LoVo (cell line): ENCODE data around the gene GUCA2B.
A peak's percentile ranks its signal among the peaks of the same experiment; 100 is the strongest.

ENCODE experiments used
- DNase-seq: peaks from one replicate; pipeline ENCODE4 v3.0.0-alpha.2; 2016; ENCODE audit warnings: low spot score

The GUCA2B gene

DNA sequence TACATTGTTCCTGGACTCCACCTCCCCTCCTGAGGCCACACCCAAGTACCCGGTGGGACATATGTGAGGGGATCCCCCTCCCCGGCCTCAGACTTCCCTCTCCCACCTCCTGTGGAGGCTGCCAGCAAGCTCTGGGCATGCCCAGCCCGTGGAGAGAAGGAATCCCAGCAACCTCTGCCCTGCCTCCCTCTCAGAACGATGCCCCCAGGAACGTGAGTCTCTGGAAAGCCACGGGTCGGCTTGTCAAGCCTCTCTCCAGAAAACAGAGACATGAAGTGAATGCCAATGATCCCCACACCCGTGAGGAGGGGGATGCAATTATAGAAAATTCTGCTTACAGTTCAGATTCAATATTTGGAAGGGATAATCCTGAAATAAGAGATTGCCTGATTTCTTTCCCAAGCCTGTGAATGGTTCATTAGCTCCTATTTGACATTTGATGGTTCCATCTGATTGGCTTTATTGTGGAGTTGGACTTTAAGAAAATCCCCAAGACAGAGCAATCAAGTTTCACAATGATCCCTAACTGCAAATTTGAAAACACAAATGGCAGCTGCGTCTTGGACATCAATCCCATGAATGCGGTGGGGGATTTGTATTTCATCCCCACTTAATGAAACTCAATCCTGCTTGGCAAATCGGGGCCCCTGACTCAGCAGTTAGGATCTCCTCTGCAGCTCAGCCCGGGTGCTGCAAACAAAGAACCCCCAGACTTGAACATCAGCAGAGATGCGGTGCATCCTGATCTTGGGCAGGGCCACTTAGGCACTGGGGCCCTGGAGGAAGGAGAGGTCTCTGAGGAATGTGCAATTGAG, 9.1 kb upstream of the GUCA2B start:
- DNase-seq = no peak

- DNase-seq = no peak
Observed at GRCh38 chr1:42144711-42145388, 8.4 kb upstream of the GUCA2B start.

DNA sequence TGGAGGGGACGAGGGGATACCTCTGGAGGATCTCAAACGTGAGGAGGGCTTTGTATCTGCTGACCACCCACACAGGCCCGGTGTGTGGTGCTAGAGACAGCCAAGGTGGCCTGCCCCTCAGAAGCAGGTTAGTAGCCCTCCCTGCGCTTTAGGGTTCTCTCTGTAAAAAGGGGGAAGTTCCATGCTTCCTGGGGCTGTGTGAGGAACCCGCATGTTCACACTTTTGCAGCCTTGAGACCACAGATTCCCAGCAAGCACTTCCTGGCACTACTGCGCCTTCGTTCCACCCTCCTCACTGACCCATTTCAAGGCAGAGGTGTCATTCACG, 7.9 kb upstream of the GUCA2B start:
- DNase-seq = no peak

DNA sequence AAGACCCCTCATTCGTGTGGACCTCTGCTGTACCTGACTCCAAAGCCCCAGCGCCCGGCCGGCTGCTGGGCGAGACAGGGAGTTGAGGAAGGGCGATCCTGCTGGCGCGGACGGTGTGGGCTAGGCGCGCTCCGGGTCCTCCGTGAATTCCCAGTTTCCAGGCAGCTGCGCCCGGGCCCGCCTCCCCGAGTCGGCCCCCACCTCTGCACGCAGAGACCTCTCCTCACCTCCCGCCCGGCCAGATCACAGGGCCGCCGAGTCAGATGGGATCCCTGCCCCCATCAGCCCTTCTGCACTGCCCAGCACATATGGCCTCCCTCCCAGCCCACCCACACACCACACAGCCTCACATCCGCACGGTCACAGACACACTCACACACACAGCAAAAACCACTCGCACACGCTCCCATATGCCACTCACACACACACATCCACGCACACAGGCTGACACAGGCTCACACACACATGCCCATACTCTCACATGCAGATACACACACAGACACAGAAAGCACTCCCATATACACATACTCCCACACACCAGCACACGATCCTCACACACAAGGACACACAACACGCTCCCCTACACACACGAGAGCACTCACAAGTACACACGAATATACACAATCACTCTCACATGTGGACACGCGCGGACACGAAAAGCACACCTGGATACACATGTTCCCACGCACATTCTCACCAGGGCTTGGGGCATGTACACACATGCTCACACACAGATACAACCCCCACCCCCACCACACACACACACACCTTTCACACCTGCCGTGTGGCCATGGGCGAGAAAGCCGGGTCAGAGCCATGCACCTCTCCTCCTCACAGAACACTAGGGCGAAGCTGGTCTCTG, 7.2 kb upstream of the GUCA2B start:
- no peak for DNase-seq

GRCh38 chr1:42146626-42147320, 6.4 kb upstream of the GUCA2B start:
- DNase-seq = peak; percentile 80

- no peak for DNase-seq
Observed at GRCh38 chr1:42148166-42148565, 5.0 kb upstream of the GUCA2B start.

DNA sequence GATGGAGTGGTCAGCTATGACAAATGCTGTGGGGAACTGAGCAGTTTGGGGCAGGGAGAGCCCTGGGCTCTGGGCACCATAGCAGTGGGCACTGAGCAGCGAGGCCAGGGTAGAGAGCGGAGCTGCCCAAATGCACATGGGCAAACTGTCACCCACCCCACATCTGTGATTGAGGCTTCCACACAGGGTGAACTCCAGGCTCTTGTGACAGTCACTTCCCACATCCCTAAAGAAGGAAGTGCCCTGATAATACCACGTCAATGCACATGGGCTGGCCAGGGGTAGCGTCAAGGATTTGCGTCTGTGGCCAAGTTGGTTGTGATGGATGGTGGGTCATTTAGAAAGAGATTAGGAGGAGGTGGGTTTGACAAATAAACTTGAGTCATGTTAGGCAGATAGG, 2.6 kb upstream of the GUCA2B start:
- DNase-seq = no peak

DNA sequence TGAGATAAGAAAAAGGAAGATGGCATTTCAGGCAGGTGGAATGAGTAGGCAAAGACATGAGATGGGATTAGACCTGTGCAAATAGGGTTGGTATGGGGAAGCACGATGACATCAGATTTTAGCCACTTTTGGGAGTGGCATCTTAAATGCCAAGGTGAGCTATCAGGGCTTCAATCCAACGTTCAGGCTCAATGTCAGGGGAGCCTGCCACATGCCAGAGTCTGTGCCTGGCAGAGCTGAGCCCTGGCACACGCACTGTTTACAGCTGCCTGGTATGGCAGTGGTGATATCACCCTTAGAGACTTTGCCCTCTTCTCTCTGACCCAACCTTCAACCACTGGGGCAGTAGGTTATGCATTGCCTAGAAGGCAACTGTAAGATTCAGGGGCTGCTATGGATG, 1.1 kb upstream of the GUCA2B start:
- DNase-seq = peak; percentile 63

DNA sequence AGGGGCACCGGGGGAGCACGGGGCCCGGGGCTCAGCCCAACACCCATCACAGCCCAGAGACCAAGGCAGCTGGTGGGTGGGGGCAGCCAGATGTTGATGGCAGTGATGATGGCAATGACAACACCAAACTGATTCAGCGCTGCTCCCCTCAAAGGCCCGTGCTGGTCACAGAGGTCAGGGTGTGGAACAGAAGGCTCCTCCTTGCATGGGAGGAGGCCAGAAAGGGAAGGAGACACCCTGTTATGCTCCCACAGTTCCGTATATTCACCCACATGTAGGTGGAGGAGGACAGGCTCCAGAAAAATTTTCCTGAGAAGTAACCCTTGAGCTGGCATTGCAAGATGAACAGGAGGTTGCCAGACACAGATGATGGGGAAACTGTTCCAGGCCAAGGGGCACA, 414 bp downstream of the GUCA2B start:
- DNase-seq = no peak

GRCh38 chr1:42154685-42155084, 1.5 kb downstream of the GUCA2B start:
- no peak for DNase-seq

DNA sequence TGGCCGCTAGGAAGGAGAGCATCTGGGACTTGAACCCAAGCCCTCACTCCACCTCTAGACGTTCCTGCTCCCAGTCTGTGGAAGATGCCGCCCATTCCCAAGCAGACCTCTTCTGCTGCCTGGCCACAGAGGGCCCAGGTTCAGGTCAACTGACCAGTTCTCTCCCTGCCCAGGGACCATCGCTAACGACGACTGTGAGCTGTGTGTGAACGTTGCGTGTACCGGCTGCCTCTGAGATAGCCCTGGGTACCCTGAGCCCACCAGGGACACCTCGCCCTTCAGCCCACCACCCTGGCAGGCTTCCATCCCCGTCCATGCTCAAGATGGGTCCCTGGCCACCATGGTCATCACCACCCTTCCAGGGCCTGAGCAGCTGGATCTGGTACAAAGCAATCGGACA, 2.2 kb downstream of the GUCA2B start:
- no peak for DNase-seq

- DNase-seq = no peak
Observed at GRCh38 chr1:42157667-42158066, 4.5 kb downstream of the GUCA2B start.

DNA sequence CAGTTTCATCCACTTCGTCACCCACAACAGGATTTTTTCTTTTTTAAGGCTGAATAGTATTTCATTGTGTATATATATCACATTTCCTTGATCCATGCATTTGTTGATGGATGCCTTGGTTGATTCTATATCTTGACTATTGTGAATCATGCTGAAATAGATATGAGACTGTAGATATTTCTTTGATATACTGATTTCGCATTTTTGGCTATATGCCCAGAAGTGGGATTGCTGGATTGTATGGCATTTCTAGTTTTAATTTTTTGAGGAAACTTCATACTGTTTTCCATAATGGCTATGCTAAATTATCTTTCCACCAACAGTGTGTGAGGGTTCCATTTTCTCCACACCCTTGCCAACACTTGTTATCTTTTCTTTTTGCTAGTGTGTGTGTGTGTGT, 5.0 kb downstream of the GUCA2B start:
- DNase-seq = no peak

GRCh38 chr1:42162181-42162580, 9.0 kb downstream of the GUCA2B start:
- no peak for DNase-seq

DNA sequence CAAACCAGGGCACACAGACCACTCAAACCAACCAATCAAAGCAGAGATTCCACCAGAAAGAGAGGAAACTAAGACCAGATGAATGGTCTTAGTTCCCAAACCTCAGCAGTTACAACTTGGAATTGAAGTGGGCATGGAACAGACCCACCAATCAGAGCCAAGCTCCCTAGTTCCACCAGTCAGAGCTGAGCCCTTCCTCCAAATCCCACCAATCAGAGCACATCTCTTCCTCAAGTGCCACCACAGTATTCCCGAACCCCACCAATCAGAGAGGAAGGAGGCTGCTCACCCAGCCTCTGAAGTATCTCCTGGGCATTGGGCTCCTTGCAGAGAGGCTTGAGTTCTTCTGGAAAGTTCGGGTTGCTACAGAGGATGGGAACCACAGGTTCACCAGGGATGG, 9.9 kb downstream of the GUCA2B start:
- DNase-seq = no peak

GRCh38 chr1:42163536-42164503, 10.6 kb downstream of the GUCA2B start:
- DNase-seq = no peak

- peak; percentile 12 for DNase-seq
Observed at GRCh38 chr1:42164551-42165420, 11.6 kb downstream of the GUCA2B start, which contains the start of gene GUCA2A. TSS of gene GUCA2A (minus strand) at chr1:42164745. CDS start at chr1:42164712, 33 bp downstream.

DNA sequence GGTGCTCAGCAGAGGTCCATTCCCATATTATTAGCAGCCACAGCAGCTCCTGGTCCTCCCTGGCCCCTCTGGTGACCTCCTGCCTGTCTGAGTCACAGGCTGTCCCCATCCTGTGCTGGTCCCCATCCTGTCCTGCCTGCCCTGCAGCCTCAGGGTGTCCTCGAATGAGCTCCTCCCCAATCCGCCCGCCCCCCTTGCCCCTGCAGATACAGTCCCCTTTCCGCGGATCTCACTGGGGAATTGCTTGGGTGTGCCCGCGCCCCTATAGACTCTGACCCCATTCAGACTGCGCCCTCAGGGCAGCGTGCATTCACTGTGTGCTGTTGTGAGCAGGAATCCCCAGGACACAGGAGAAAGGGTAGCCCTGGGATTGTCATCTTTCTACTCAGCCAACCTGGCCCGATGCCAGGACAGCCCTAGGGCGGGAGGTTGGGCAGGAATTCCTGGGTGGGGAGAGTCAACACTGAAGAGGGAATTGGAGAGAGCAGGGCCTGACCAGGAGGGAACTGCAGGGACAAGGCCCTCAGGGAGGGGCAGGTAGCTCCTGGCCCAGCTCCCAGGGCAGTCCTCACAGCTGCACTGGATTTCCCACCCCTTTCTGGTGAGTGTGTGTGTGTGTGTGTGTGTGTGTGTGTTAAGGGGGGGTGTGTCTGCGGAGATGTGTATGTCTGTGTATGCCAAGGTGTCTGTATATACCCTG, 12.5 kb downstream of the GUCA2B start:
- peak; percentile 95 for DNase-seq
